GM23248 (cell line): ENCODE results near the gene CD79A. TPM values are rescaled to one million over a fixed set of nuclear protein-coding genes. Genes with fewer than 3 reads are reported as not detected.
"Not testable (repeated sequence)": the region's sequence is repeated elsewhere in the genome, so short reads cannot be mapped to it uniquely, and the experiment has no call there.

Experiments used
- DNase-seq: peaks from one replicate; pipeline ENCODE4 v3.0.0-alpha.2; 2015
- H2AFZ ChIP-seq: fragments of 200-600 bp; sonication (generic); 2 replicates; pipeline ENCODE4 v1.6.1; 2016; ENCODE audit warnings: antibody characterized with exemption
- H3F3A ChIP-seq: fragments of 200-600 bp; sonication (generic); 2 replicates; pipeline ENCODE4 v1.6.1; 2016; ENCODE audit warnings: mild to moderate bottlenecking, antibody characterized with exemption, mixed run types; ENCODE audit not compliant: insufficient read depth
- H3K27ac ChIP-seq: fragments of 200-600 bp; sonication (generic); 2 replicates; pipeline ENCODE4 v1.5.1; 2016; ENCODE audit warnings: mild to moderate bottlenecking
- H3K27me3 ChIP-seq: fragments of 200-600 bp; sonication (generic); replicated peaks from 2 replicates; pipeline ENCODE4 v1.6.1; 2016; ENCODE audit warnings: mild to moderate bottlenecking; ENCODE audit not compliant: insufficient read depth
- H3K36me3 ChIP-seq: fragments of 200-600 bp; sonication (generic); 2 replicates; pipeline ENCODE4 v1.6.1; 2016; ENCODE audit warnings: low read depth, mild to moderate bottlenecking
- H3K4me1 ChIP-seq: fragments of 200-600 bp; sonication (generic); 2 replicates; pipeline ENCODE4 v1.6.1; 2016; ENCODE audit warnings: mild to moderate bottlenecking; ENCODE audit not compliant: insufficient read depth
- H3K4me2 ChIP-seq: fragments of 200-600 bp; sonication (generic); one replicate; pipeline ENCODE4 v1.6.1; 2016; ENCODE audit warnings: mild to moderate bottlenecking; ENCODE audit not compliant: unreplicated experiment
- H3K4me3 ChIP-seq: fragments of 200-600 bp; sonication (generic); 2 replicates; pipeline ENCODE4 v1.5.1; 2016; ENCODE audit warnings: mild to moderate bottlenecking
- H3K79me2 ChIP-seq: fragments of 200-600 bp; sonication (generic); 2 replicates; pipeline ENCODE4 v1.6.1; 2016; ENCODE audit warnings: mild to moderate bottlenecking; ENCODE audit not compliant: insufficient read depth
- H3K9ac ChIP-seq: fragments of 200-600 bp; sonication (generic); 2 replicates; pipeline ENCODE4 v1.6.1; 2016; ENCODE audit warnings: mild to moderate bottlenecking
- H3K9me2 ChIP-seq: fragments of 200-600 bp; sonication (generic); 2 replicates; pipeline ENCODE4 v1.6.1; 2016; ENCODE audit warnings: mixed run types, mild to moderate bottlenecking, moderate library complexity; ENCODE audit not compliant: insufficient read depth
- H3K9me3 ChIP-seq: fragments of 200-600 bp; sonication (generic); one replicate; pipeline ENCODE4 v1.6.1; 2017; ENCODE audit warnings: low read depth
- H4K20me1 ChIP-seq: fragments of 200-600 bp; sonication (generic); 2 replicates; pipeline ENCODE4 v1.6.0; 2016; ENCODE audit not compliant: insufficient read depth
- EZH2 ChIP-seq: fragments of 200-600 bp; sonication (generic); IDR thresholded peaks from 2 replicates; pipeline ENCODE4 v1.6.1; 2018; ENCODE audit warnings: antibody characterized with exemption, mild to moderate bottlenecking; ENCODE audit not compliant: insufficient read depth, poor library complexity, severe bottlenecking
- EZH2phosphoT487 ChIP-seq: fragments of 200-600 bp; sonication (generic); IDR thresholded peaks from 2 replicates; pipeline ENCODE4 v1.6.1; 2018; ENCODE audit warnings: antibody characterized with exemption, moderate library complexity, mild to moderate bottlenecking, low read depth; ENCODE audit not compliant: insufficient read depth
- whole genome bisulfite sequencing, 2 experiments: methylation state at CpG; one replicate each; pipeline ENCODE4 v1.1.6; 2015 to 2017; ENCODE audit warnings: low lambda C conversion rate in 2 of 2, low coverage in 1 of 2; ENCODE audit errors: missing lambda C conversion rate in 2 of 2; 5-methylcytosine and 5-hydroxymethylcytosine counted together
- in situ Hi-C: fragments of 300-500 bp; cut with MboI; formaldehyde crosslinking; loops from 2 replicates; pipeline ENCODE4 v1.15.0; 2020
- polyA plus RNA-seq: library from polyadenylated mRNA; unstranded; fragments of >200 nt; fragmentation: Nextera tagmentation; extraction: Ambion mirVana; gene quantifications from 2 replicates; pipeline ENCODE4 v1.2.1, GENCODE V29; 2016
- total RNA-seq: library from RNA; depleted of rRNA; stranded (reverse); fragments of >200 nt; shearing (Covaris generic); gene quantifications from 2 replicates; pipeline ENCODE4 v1.2.3, GENCODE V29; 2014

CD79A gene
- total and polyA plus RNA-seq, 2 experiments from 2014 or later: not detected

- Histone ChIP-seq H2AFZ (no peak overlapping the region), H3K9ac (no peak overlapping the region), H3F3A (no peaks in the 10 kb centered on the region), H3K36me3 (no peaks in the 10 kb centered on the region), H3K4me2 (no peak overlapping the region), H3K79me2 (no peaks in the 10 kb centered on the region), H4K20me1 (no peaks in the 10 kb centered on the region), H3K27ac (no peak overlapping the region), H3K4me1 (no peaks in the 10 kb centered on the region), H3K9me2 (no peaks in the 10 kb centered on the region), H3K27me3 (peaks cover 49% of the 10 kb centered on the region), H3K4me3 (no peak overlapping the region), H3K9me3 (no peaks in the 10 kb centered on the region)
- WGBS, 2 experiments: 4 to 5% methylated on average over 7 to 21 of the region's 21 CpGs
- in situ Hi-C loops: no loop called here
- TF ChIP-seq EZH2: peak; percentile 91
- 0 out of 2 replicates have a peak, but pooled peaks have one; percentile 36 for TF ChIP-seq EZH2phosphoT487
- no peak for DNase-seq
These were observed 36.7 kb downstream of the CD79A start for GRCh38 chr19:41913538-41914423.

- H3K9me3 ChIP-seq, DNase-seq, H3K4me1 ChIP-seq, H2AFZ ChIP-seq, H3K9ac ChIP-seq, H3K27ac ChIP-seq, H3K79me2 ChIP-seq, H3K4me2 ChIP-seq, H3K36me3 ChIP-seq, in situ Hi-C loops, H3K4me3 ChIP-seq, H3F3A ChIP-seq, H4K20me1 ChIP-seq, H3K9me2 ChIP-seq: not testable (repeated sequence)
- H3K27me3 ChIP-seq: peaks cover 49% of the 10 kb centered on the region
- 0% methylated on average over 1 to 4 of the region's 5 CpGs for WGBS, 2 experiments
These were observed 37.4 kb downstream of the CD79A start for GRCh38 chr19:41914424-41914834.

- no peak overlapping the region for H3K4me2 ChIP-seq
These were observed 38.1 kb downstream of the CD79A start for GRCh38 chr19:41915021-41915775.

DNA sequence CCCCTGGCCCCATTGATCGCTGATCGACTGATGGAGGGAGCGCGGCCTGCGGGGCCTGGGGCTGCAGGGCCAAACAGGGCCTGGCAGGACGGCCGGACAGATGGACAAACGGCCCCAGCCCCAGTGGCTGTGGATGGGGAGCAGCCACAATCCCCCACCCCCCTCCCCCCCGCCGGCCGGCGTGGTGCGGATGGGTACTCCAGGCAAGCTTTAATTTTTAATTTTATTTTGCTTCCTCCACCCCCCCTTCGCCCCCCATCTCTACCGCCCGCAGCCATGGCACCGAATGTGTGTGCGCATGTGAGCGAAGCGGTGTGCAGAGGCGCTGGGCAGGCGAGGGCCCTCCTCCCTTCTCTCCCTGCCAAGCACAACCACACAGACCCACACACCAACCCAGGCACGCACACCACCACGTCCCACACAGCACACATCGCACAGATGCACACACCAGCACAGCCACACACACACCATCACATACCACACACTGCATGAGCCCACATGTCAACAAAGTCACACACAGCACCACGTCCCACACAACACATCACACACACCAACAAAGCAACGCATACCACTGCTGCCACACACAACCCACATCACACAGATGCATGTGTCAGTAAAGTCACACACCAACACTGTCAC, 38.8 kb downstream of the CD79A start:
- in situ Hi-C loops: no loop called here
- no peak overlapping the region for H3K9ac ChIP-seq

More at GRCh38 chr19:41915021-41915775, 38.1 kb downstream of the CD79A start:
- Histone ChIP-seq H3K9ac (no peak overlapping the region), H3K9me2 (no peaks in the 10 kb centered on the region), H3K27ac (no peak overlapping the region), H3K9me3 (no peaks in the 10 kb centered on the region), H3K79me2 (no peaks in the 10 kb centered on the region), H4K20me1 (no peaks in the 10 kb centered on the region), H3F3A (no peaks in the 10 kb centered on the region), H3K4me1 (no peaks in the 10 kb centered on the region), H3K27me3 (peaks cover 49% of the 10 kb centered on the region), H3K4me3 (no peak overlapping the region), H2AFZ (no peak overlapping the region), H3K36me3 (no peaks in the 10 kb centered on the region)
- TF ChIP-seq EZH2 (peak; percentile 73), EZH2phosphoT487 (peak; percentile 75; the same call in 1 of the 2 replicates)
- WGBS, 2 experiments: 5% methylated on average over 29 to 38 of the region's 38 CpGs
- DNase-seq: peak; percentile 37
- in situ Hi-C loops: no loop called here

More for the DNA sequence above, 38.8 kb downstream of the CD79A start:
- H3K36me3 ChIP-seq: no peaks in the 10 kb centered on the region
- no peaks in the 10 kb centered on the region for H3K79me2 ChIP-seq
- no peak for DNase-seq
- H3F3A ChIP-seq: no peaks in the 10 kb centered on the region
- H3K27me3 ChIP-seq: peaks cover 55% of the 10 kb centered on the region
- H4K20me1 ChIP-seq: no peaks in the 10 kb centered on the region
- no peak overlapping the region for H3K4me3 ChIP-seq
- H3K27ac ChIP-seq: no peak overlapping the region
- H2AFZ ChIP-seq: no peak overlapping the region
- no peak overlapping the region for H3K4me2 ChIP-seq
- no peaks in the 10 kb centered on the region for H3K9me2 ChIP-seq
- H3K9me3 ChIP-seq: no peaks in the 10 kb centered on the region
- H3K4me1 ChIP-seq: no peaks in the 10 kb centered on the region
- 3 to 6% methylated on average over 15 to 27 of the region's 27 CpGs for WGBS, 2 experiments
- no peak for TF ChIP-seq EZH2
- no peak for TF ChIP-seq EZH2phosphoT487
